GM18951 (cell line): ENCODE measurements around the gene NTSR1.

Experiments used
- POLR2A ChIP-seq: IDR thresholded peaks from 4 replicates; pipeline ENCODE4 v1.6.1; 2011; ENCODE audit warnings: mild to moderate bottlenecking; ENCODE audit not compliant: insufficient read length, insufficient read depth; ENCODE audit errors: extremely low read depth
- in situ Hi-C: fragments of 300-500 bp; cut with MboI; formaldehyde crosslinking; loops from one replicate; pipeline ENCODE4 v1.12.0; 2022; ENCODE audit warnings: low sequenced_read_pairs, mixed read lengths, inconsistent platforms; ENCODE audit not compliant: unreplicated experiment

NTSR1 gene

DNA sequence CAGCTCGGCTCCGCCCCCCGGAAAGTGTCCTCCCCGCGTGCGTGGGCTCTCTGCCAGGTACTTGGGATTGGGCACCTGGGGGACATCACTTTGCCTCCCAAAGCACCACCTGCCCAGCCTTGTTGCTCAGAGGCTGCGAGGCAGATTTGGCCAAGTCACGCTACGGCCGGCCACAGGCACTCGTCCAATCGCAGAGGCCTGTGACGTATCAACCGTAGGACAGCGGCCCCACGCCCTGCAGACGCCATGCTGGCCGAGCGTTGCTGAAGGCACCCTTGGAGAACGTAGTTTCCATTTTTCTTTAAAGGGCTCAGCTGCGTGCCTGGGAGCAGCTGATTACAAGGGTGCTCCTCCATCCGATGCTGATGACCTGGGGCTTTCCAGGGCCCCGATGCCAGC, 3.1 kb downstream of the NTSR1 start:
- in situ Hi-C loops, result no loop called here
- no peak for TF ChIP-seq POLR2A

DNA sequence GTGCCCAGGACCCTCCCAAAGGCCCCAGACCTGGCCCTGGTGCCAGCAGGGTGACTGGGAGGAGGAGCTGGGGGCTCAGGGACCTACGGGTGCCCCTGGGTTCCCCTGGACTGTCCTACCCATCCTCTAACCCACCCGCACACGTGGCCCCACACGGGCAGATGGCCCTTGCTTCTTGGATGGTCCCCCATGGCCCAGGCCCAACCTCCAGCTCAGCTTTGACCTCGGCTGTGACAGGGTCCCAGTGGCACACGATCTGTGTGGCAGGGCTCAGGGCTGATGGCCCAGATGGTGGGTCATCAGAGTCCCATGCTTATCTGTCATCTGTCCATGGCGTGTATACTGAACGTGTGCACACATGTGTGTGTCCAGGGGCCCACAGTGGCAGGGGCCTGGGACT, 4.0 kb downstream of the NTSR1 start:
- no peak for TF ChIP-seq POLR2A
- in situ Hi-C loops, result no loop called here

DNA sequence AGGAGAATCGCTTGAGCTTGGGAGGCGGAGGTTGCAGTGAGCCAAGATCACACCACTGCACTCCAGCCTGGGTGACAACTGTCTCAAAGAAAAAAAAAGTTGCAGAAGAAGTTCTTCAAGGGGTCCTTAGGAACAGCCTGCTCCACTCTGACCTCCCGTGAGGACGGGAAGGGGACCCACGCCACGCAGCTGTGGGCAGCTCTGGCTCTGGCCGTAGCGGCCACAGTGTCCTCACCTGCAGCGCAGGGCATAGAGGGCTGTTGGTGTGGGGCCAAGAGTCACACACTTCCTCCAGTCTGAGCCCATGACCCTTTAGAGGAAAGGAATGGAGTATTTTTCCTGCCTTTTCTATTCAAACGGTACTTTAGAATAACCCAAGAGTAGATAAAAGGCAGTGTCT, 5.4 kb downstream of the NTSR1 start:
- TF ChIP-seq POLR2A, result no peak
- in situ Hi-C loops, result no loop called here

DNA sequence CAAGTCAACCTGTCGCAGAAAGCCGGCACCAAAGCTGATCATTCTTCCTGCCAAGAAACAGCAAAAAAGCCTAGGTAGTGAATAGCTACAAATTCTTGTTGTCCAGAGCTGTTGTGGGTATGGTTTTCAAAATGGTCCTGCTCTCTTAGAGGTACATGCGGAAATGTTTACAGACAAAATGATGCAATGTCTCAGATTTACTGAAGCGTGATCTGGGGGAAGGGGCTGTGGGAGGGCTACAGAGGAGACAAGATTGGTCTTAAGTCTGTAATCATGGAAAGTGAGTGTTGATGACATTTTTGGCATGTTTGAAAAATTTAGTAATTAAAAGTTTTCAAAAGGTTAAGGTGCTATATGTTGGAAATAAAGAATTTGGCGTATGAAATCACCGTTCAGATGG, 6.2 kb downstream of the NTSR1 start:
- TF ChIP-seq POLR2A, result no peak
- in situ Hi-C loops, result no loop called here

DNA sequence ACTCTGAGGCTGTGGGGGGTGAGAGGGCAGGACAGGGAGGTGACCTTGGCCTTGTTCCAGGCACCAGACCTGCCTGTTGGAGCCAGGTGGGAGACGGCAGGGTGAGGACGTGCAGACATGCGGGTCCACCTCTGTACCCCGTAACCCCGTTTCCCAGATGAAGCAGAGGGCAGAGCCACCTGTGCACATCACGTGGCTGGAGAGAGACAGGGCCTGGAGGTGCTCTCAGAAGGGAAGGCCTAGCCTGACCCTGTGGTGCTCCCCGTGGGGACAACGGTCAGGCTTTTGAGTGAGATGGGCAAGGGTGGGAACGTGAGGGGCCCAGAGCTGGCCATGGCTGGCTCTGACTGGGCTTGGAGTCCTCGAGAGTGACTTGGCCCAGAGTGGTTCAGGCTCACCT, 6.6 kb downstream of the NTSR1 start:
- in situ Hi-C loops, result no loop called here
- no peak for TF ChIP-seq POLR2A

DNA sequence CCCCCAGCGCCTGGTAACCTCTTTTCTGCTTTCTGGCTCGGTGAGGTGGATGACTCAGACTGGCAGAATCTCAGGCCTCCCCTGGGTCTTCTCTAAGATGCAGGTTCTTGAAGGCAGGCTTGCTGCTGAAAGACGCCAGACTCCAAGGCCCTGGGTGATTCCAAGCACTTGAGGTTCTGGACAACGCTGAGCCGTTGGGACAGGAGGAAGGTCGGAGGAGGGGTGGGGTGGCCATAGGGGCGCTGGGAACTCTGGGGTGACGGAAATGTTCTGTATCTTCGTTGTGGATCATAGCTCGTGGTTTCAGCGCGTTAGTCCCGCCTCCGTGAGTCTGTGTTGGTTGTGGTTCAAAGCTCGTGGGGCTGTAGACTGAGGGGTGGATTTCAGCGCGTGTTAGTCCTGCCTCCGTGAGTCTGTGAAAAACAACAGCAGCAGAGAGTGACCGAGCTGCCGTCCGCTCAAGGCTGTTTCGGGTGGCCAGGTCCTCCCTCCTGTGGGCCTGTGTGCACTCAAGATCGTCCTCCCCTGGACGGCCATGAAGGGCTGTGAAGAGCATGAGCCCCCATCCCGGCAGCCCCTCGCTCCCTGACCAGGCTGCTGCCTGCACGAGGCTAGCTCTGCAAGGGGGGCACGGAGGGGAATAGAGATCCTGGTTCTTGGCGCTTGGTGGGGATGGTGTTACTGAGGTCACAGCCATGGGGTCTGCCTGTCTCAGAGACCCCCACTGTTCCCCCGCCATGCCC, 7.7 kb downstream of the NTSR1 start:
- no peak for TF ChIP-seq POLR2A
- in situ Hi-C loops, result no loop called here

DNA sequence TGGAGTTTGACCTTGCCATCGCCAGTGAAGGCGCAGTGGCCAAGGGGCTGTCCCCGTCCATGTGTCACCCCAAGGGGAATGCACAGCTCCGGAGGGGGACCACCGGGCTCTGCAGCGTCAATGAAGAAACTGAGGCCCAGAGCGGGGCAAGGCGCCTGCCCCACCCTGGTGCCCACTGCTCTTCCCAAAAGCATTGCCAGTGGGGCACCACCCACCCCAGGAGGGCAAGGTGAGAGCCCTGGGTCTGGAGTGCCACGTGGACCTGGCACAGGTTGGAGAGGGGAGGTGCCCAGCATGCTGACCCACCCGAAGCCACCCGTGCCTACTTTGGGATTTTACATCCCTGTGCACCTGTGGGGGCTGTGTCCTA, 8.3 kb downstream of the NTSR1 start:
- in situ Hi-C loops, result no loop called here

DNA sequence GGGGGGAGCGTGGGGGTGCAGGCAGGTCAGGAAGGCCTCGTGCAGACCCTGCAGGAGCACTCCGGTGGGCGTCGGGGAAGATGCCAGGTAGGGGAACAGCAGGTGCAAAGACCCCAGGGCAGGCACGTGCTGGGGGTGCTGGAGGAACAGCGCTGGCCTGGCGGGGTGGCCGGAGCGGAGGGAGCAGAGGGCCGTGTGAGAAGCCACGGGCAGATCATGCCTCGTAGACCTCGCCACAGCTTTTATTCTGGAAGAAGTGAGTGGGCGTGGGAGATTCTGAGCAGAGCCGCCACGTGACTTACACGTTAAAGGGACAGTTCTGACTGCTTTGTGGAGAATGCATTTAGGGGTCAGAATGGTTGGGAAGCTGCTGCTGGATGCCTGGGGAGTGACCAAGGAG, 9.3 kb downstream of the NTSR1 start:
- in situ Hi-C loops, result no loop called here
- TF ChIP-seq POLR2A, result no peak

More for the DNA sequence above, 8.3 kb downstream of the NTSR1 start:
- TF ChIP-seq POLR2A, result no peak

DNA sequence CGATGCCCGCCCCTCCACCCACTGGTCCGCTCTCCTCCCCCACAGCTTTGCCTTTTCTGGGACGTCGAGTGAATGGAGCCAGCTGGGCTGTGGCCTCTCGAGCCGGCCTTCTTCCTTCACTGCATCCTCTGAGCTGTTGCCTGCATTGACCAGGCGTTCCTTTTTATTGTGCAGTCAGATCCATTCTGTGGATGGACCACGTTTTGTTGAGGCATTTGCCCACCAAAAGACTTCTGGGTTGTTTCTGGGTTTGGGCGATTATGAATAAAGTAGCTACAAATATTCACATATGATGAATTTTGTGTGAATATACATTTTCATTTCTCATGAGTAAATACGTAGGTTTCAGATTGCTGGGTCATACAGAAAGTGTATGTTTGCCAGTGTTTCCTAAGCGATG, 9.9 kb downstream of the NTSR1 start:
- in situ Hi-C loops, result no loop called here
- no peak for TF ChIP-seq POLR2A

DNA sequence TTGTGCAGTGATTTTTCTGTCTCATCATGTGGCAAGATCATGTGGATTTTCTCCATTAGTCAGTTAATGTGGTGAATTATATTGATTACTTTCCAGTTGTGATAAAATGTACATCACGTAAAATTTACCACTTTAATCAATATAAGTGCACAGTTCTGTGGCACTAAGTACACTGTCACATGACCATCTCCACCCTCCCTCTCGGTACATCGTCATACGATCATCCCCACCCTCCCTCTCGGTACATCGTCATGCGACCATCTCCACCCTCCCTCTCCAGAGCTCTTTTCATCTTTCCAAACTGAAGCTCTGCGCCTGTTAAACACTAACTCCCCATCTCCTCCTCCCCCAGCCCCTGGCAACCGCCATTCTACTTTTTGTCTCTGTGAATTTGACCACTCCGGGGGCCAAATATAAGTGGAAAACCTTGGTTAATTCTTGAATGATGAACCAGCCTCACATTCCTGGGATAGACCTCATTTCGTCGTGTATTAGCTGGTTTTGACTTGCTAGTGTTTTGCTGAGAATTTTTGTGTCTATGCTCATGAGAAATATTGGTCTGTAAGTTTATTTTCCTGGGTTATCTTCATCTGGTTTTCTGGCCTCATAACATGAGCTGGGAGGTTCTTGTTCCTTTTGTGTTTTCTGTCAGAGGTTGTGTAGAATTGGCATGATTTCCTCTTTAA, 10.8 kb downstream of the NTSR1 start:
- TF ChIP-seq POLR2A, result no peak
- in situ Hi-C loops, result no loop called here

DNA sequence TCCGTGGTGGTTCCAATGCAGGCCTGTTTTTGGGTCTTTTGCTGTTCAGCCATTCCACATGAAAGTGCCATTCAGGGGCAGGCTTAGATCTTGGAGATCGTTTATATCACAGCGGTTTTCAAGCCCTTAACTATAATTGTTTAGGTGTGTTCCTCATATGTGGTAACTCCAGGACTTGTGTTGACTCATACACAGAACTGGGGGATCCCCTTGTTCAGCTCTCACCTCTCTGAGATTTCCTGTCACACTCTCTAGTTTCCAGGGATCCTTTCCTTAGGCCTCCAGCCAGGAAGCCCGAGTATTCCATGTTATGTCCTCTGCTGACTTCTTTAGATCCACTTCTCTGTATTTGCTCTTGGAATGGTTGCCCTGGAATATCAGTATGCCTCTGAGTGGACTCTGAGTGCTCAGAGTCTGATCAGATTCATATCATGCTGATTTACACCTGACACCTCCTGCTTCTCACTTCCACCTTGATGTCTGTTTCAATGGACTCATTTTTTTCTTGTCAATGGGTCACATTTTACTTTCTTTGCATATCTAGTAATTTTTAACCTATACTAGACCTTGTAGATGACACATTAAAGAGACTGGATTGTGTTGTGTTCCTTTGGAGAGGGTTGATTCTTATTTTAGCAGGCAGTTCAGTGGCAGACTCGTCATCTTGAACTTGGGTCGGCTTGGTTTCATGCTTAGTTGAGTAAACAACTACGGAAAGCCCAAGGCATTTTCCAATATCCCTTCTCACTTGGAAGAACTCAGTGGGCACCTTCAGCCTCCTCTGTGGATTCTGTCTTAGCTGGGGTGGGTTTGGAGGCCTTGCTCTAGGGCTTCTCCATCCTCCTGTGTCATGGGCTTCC, 13.1 kb downstream of the NTSR1 start:
- in situ Hi-C loops, result no loop called here
- TF ChIP-seq POLR2A, result no peak

DNA sequence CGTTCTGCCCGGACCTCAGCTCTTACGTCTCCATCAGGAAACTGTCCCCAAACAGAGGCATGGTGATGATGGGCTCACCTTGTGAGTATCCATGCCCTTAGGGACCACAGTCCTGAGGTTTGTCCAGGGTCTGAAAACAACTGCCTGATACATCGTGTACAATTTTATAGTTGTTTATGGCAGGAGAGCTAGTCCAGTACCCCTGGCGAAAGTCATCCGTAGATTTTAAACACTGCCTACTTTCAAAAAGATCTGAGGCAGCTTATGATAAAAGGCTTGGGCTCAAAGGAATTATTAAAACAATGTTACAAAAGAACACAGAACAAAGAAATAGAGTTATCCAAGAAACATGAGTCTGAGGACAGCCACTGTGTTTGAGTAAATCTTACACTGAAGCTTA, 14.0 kb downstream of the NTSR1 start:
- in situ Hi-C loops, result no loop called here
- TF ChIP-seq POLR2A, result no peak

DNA sequence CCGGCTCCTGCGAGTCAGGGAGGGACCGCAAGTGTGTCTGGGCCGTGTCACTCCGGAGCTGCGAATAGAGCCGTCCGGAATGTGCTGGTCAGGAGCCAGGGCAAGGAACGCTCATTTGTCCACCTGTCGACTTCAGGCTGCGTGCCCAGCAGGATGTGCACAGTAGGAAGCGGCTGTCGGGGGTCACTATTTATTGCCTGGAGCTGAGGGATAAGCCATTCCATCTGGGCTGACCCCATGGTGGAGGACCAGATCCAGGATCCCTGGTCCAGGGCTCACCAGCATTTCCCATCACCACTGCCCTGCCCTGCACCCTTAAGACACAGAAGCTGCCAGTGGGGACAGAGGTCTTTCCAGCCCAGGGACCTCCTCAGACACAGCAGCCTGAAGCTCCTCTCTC, 14.7 kb downstream of the NTSR1 start:
- TF ChIP-seq POLR2A, result no peak
- in situ Hi-C loops, result no loop called here
